Keratinocyte (primary cell): ENCODE data around the gene FBLN5. TPM values are rescaled to one million over a fixed set of nuclear protein-coding genes. Genes with fewer than 3 reads are reported as not detected.

Source experiments
- DNase-seq: peaks from one replicate; pipeline ENCODE4 v3.0.0-alpha.2; 2011; ENCODE audit warnings: low read depth, missing footprints, low spot score
- FAIRE-seq: peaks from 2 replicates; lab custom pipeline; 2011; peaks lifted over from hg19 to GRCh38; lab: Jason Lieb, UNC
- H2AFZ ChIP-seq: 2 replicates; pipeline ENCODE4 v1.6.0; 2012; ENCODE audit warnings: low read length, control low read depth, inconsistent platforms; ENCODE audit not compliant: control insufficient read depth
- H3K27ac ChIP-seq: 2 replicates; pipeline ENCODE4 v1.5.1; 2011; ENCODE audit warnings: low read length; ENCODE audit not compliant: control insufficient read depth, insufficient read depth
- H3K27me3 ChIP-seq: 3 replicates; pipeline ENCODE4 v1.6.0; 2011; ENCODE audit warnings: low read length; ENCODE audit not compliant: control insufficient read depth, insufficient read depth; ENCODE audit errors: extremely low read depth
- H3K36me3 ChIP-seq, 2 experiments: 2 replicates in 1 of 2; 3 replicates in 1 of 2; pipeline ENCODE4 v1.5.1; 2011; ENCODE audit warnings: low read length in 2 of 2, mild to moderate bottlenecking in 1 of 2; ENCODE audit not compliant: control insufficient read depth in 2 of 2, insufficient read depth in 2 of 2; ENCODE audit errors: extremely low read depth in 1 of 2
- H3K4me1 ChIP-seq: 3 replicates; pipeline ENCODE4 v1.5.1; 2011; ENCODE audit warnings: low read length; ENCODE audit not compliant: control insufficient read depth, insufficient read depth; ENCODE audit errors: extremely low read depth
- H3K4me2 ChIP-seq: 3 replicates; pipeline ENCODE4 v1.6.0; 2011; ENCODE audit warnings: low read depth, low read length; ENCODE audit not compliant: control insufficient read depth, insufficient read depth; ENCODE audit errors: extremely low read depth
- H3K4me3 ChIP-seq, 3 experiments: fragments of 200-600 bp in 1 of 3; sonication (generic) in 1 of 3; 2 replicates in 2 of 3; 3 replicates in 1 of 3; pipeline ENCODE4 v1.5.1; 2011 to 2016; ENCODE audit warnings: low read length in 3 of 3, mild to moderate bottlenecking in 3 of 3, control low read depth in 2 of 3, inconsistent platforms in 1 of 3, low read depth in 1 of 3, mixed read lengths in 1 of 3, mixed run types in 1 of 3, moderate library complexity in 1 of 3; ENCODE audit not compliant: control insufficient read depth in 2 of 3, insufficient read depth in 2 of 3; ENCODE audit errors: extremely low read depth in 1 of 3
- H3K79me2 ChIP-seq: 2 replicates; pipeline ENCODE4 v1.6.0; 2012; ENCODE audit warnings: low read length; ENCODE audit not compliant: control insufficient read depth, insufficient read depth
- H3K9ac ChIP-seq: 3 replicates; pipeline ENCODE4 v1.6.0; 2011; ENCODE audit warnings: low read length; ENCODE audit not compliant: control insufficient read depth, insufficient read depth; ENCODE audit errors: extremely low read depth
- H3K9me1 ChIP-seq: 3 replicates; pipeline ENCODE4 v1.6.0; 2011; ENCODE audit warnings: low read length; ENCODE audit not compliant: control insufficient read depth, insufficient read depth; ENCODE audit errors: extremely low read depth
- H3K9me3 ChIP-seq: 2 replicates; pipeline ENCODE4 v1.5.1; 2012; ENCODE audit warnings: low read depth, low read length; ENCODE audit not compliant: control insufficient read depth
- H4K20me1 ChIP-seq: 3 replicates; pipeline ENCODE4 v1.6.0; 2011; ENCODE audit warnings: low read length; ENCODE audit not compliant: control insufficient read depth, insufficient read depth; ENCODE audit errors: extremely low read depth
- CTCF ChIP-seq, 3 experiments: IDR thresholded peaks in 1 of 3; conservative IDR thresholded peaks in 1 of 3; optimal IDR thresholded peaks in 1 of 3; 2 replicates in 2 of 3; 3 replicates in 1 of 3; pipeline versions ENCODE3 to v1.5.1; 2011; ENCODE audit warnings: low read length in 3 of 3, mild to moderate bottlenecking in 3 of 3, moderate library complexity in 2 of 3, control low read depth in 1 of 3, inconsistent platforms in 1 of 3; ENCODE audit not compliant: insufficient read depth in 2 of 3; ENCODE audit errors: extremely low read depth in 1 of 3
- EZH2 ChIP-seq: IDR thresholded peaks from one replicate; pipeline ENCODE4 v1.6.1; 2012; ENCODE audit warnings: inconsistent platforms, mild to moderate bottlenecking, low read length, moderate library complexity
- dilution Hi-C: fragments of 300-500 bp; cut with MboI; formaldehyde crosslinking; loops from one replicate; pipeline ENCODE4 v1.7.0; 2020; ENCODE audit warnings: low sequenced_read_pairs; ENCODE audit not compliant: extremely low pct_ligation_motif_present
- polyA plus RNA-seq, 5 experiments: library from polyadenylated mRNA; depleted of rRNA in 3 of 5; stranded (reverse) in 3 of 5; stranded (forward) in 1 of 5; unstranded in 1 of 5; fragments of >200 nt; gene quantifications; 1 replicate in 1 of 5; 2 replicates in 3 of 5; 3 replicates in 1 of 5; pipeline versions ENCODE4 v1.2.1 to v1.2.3, GENCODE V29; 2011 to 2012; ENCODE audit warnings: missing spikeins in 2 of 5, low read depth in 1 of 5, low replicate concordance in 1 of 5

The FBLN5 gene
- polyA plus RNA-seq, 1 donor (not counting 4 experiments of a cell fraction or from before 2014, with no cell fraction given) = 0.10 TPM

GRCh38 chr14:91884664-91885063 is 62.8 kb downstream of the FBLN5 start:
- H4K20me1 ChIP-seq = no peaks in the 10 kb centered on the region
- H3K9me1 ChIP-seq = no peaks in the 10 kb centered on the region
- H3K4me1 ChIP-seq = no peaks in the 10 kb centered on the region
- no peak for TF ChIP-seq EZH2
- TF ChIP-seq CTCF (optimal IDR thresholded peaks at IDR 0.05 in 1 of 3, IDR thresholded peaks at IDR 0.05 in 1 of 3, conservative IDR thresholded peaks at IDR 0.05 in 1 of 3; ENCODE audit: extremely low read depth in 1 of 3, insufficient read depth in 2 of 3, low read length in 3 of 3) = no peak
- H3K79me2 ChIP-seq = no peaks in the 10 kb centered on the region
- no peak for FAIRE-seq
- no peak for DNase-seq
- no peaks in the 10 kb centered on the region for H3K36me3 ChIP-seq
- H3K27me3 ChIP-seq = no peaks in the 10 kb centered on the region
- H3K4me2 ChIP-seq = no peak overlapping the region
- no peaks in the 10 kb centered on the region for H3K9me3 ChIP-seq
- dilution Hi-C loops = no loop called here
- H3K27ac ChIP-seq = no peak overlapping the region
- no peak overlapping the region for H3K4me3 ChIP-seq
- no peak overlapping the region for H3K9ac ChIP-seq
- H2AFZ ChIP-seq = no peak overlapping the region

- H2AFZ ChIP-seq = no peak overlapping the region
- dilution Hi-C loops = no loop called here
- no peak overlapping the region for H3K9ac ChIP-seq
- H3K27me3 ChIP-seq = peaks cover 2% of the 10 kb centered on the region
- DNase-seq (no peak), FAIRE-seq (no peak)
- no peaks in the 10 kb centered on the region for H4K20me1 ChIP-seq
- no peaks in the 10 kb centered on the region for H3K9me3 ChIP-seq
- no peak overlapping the region for H3K4me2 ChIP-seq
- no peaks in the 10 kb centered on the region for H3K9me1 ChIP-seq
- no peak overlapping the region for H3K4me3 ChIP-seq
- H3K4me1 ChIP-seq = no peaks in the 10 kb centered on the region
- TF ChIP-seq EZH2 = no peak
- no peak for TF ChIP-seq CTCF (optimal IDR thresholded peaks at IDR 0.05 in 1 of 3, IDR thresholded peaks at IDR 0.05 in 1 of 3, conservative IDR thresholded peaks at IDR 0.05 in 1 of 3; ENCODE audit: extremely low read depth in 1 of 3, insufficient read depth in 2 of 3, low read length in 3 of 3)
- no peaks in the 10 kb centered on the region for H3K36me3 ChIP-seq
- no peaks in the 10 kb centered on the region for H3K79me2 ChIP-seq
- H3K27ac ChIP-seq = no peak overlapping the region
These were observed 63.7 kb downstream of the FBLN5 start for GRCh38 chr14:91883753-91884152.
